Fibroblast of skin of back (primary cell): Measurements from ENCODE around the gene CDH8.
"Not testable (repeated sequence)": the region's sequence is repeated elsewhere in the genome, so short reads cannot be mapped to it uniquely, and the experiment has no call there.

Experiments used
- DNase-seq: peaks from one replicate; pipeline ENCODE4 v3.0.0-alpha.2; 2013

The CDH8 gene

DNA sequence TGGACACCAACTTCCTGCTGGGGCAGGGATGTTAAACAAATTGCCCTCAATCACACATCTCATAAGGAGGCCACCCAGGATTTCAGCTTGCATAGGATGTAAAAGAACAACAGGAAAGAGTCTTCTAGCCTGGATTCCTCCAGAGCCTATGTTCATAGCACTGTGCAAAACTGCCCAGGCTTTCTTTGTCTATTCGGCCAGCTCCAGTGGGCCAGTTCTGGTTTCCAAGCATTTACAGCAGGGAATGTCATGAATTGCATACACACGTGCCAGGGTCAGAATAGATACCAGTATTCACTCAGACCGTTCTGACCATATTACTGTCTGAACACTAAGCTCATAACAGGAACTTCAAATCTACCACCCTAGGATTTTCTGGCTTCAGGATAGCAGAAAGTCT, 273.2 kb downstream of the CDH8 start:
- no peak for DNase-seq

DNA sequence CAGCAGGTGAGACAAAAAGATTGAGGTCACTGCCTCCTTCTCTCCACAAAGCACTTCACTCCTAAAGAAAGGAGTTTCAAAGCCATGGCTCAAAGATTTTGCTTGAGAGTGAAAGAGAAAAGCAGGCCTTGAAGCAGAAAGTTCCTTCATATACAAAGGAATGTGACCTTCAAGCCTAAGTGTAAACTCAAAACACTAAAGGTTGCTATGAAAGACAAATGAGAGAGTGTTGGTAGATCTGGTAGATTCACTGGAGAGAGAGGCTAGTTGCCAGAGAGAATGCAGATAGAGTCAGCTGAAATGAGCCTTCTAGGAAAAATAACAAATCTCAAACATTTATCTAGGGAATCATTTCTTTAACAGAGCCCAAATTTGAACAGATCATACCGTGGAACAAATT, 305.2 kb downstream of the CDH8 start:
- DNase-seq: no peak

DNA sequence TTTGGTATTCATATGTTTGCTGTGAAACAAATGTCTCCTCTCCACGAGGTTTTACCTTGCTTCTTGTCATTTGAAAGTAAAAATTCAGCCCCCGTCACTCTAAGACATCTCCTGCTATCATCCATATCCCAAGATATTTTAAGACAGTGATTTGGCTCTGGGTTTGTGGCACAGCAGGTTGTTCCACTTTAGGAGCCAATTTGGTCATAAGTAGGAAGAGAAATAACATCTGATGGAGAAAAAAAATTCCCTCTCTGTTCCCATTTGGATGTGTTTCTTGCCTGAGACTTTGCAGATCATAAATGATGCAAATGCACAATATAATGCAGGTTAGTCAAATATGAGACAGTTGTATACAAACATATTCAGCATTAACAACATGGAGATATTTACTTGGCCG, 309.5 kb downstream of the CDH8 start:
- no peak for DNase-seq

DNA sequence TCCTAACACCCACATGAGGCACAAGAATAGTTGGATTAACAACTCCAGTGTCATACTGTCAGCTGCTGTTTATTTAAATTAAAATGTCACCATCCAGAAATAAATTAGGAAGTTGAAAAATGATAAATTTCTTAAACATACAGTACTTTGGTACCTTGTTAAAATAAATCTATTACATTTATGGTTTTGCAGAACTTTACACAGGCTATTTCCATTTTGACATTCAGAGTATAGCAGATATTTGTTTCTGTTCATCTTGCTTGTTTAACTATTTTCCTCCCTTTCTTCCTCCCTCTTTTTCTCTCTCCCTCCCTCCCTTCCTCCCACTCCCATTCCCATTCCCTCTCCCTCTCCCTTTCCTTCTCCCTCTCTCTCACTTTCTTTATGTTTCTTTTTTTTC, 310.1 kb downstream of the CDH8 start:
- DNase-seq: no peak

DNA sequence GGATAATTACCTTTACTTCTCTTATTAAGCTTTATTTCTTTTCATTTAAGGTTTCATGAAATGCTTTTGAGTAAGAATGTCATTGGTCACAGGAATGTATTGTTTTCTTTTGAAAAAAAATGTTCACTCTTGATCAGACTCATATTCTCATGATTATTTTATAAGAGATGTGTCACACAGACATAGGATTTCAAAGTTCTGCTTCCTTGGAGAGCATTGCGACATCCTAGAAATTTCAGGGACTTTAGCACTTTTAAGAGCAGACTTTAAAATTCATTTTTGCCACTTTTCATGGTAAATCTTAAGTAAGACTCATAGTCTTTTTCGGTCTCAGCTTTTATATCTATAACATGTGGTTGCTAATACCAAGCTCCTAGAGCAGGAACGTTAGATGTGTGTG, 314.7 kb downstream of the CDH8 start:
- DNase-seq: peak; percentile 64

DNA sequence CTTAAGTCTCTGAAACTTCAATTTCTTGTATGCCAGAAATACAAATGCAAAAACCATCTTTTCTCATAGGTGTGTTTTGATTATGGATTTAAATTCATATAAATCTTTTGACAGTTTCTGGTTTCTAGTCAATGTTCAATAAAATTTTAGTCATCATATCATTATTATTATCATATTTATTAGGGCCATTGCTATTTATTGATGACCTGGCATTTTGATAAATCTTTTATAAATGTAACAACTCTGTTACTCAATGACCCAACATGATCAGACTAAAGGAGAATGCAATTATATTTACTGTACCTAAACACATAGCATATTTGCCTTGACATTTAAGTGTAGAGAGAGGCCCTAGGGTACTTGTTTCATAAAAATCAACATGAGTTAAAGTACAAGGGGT, 320.8 kb downstream of the CDH8 start:
- no peak for DNase-seq

DNA sequence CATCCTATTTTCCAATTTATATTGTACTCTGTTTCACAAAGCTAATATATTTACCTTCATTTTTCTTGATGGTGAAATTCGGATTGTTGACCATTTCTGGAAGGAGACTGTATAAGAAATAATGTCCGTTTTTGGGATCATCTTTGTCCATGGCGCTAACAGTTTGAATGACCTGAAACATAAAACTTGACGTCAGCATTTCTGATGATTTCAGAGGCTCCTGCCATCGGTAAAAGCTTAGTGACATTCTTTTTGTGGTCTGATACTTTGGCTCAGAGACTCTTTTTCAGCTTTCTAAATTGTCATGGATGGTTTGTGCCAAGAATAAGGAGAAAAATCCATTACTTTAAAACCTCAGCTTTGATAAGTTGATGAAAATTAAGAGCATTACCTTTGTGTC, 322.5 kb downstream of the CDH8 start:
- DNase-seq: no peak

DNA sequence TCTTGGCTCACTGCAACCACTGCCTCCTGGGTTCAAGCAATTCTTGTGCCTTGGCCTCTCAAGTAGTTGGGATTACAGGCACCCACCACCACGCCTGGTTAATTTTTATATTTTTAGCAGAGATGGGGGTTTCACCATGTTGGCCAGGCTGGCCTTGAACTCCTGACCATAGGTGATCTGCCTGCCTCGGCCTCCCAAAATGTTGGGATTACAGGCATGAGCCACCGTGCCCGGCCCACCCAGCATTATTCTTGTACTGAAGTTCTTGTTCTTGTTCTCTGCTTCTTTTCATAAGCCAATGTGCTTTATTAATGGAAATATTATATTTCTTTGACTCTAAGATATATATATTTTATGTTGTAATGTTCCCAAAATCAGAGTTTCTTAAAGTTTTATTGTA, 336.6 kb downstream of the CDH8 start:
- not testable (repeated sequence) for DNase-seq

DNA sequence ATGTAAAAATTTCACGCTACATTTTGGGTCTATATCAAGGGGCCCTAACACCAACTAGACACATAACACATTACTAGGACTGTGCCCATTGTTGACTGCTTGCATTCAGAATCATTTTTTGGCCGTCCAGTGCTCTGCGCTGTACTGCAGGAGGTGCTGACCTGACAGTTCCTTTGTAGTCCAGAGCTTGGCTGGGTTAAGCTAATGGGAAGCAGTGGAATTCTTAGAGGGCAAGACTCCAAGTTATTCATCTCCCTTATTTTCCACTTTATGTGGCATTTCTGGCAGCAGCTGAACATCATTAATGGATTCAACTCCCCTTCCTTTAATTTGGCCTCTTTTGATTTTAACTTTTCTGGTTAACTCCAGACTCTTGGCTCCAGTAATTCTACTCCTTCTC, 351.7 kb downstream of the CDH8 start:
- no peak for DNase-seq

DNA sequence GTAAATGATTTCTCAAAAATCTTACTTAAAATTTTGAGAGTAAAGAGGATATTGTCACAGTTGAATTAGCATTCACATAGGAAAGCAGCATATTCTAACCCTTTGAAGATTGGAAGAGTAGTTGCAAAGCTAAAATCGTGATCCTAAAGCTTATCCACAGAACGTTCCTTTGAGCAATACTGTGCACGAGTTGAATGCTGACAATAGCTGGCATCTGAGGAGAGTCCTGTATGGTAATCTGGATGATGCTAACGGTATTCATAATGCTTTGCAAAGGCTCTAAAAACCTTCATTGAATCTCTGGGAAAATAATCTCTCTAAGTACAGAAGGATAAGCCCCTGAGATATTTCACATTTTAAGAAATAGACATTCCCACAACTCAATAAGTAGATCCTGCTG, 354.6 kb downstream of the CDH8 start:
- no peak for DNase-seq

DNA sequence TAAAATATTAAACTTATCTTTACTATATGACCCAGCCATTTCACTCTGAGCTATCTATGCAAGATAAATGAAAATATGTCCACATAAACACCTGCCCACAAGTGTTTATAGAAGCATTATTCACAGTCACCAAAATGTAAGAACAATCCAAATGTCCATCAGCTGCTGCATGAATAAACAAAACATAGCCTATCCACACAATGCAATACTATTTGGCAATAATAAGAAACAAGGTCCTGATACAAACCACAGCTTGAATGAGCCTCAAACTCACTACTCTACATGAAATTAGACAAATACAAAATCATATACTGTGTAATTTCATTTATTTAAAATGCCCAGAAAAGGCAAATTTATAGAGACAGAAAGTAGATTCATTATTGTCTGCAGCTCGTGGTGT, 355.1 kb downstream of the CDH8 start:
- DNase-seq: no peak

DNA sequence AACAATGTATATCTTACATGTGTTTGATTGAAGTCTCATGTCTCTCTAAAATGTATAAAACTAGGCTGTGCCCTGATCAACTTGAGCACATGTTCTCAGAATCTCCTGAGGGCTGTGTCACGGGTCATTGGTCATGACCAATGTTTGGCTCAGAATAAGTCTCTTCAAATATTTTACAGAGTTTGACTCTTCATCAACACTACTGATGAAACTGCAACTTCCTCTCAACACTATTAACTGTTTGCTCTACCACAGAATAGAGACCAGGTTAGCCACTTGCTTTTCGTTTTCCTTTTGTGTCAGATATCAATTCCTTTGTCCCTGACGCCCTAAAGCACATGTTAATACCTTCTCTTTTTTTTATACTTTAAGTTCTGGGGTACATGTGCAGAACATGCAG, 358.1 kb downstream of the CDH8 start:
- DNase-seq: no peak

DNA sequence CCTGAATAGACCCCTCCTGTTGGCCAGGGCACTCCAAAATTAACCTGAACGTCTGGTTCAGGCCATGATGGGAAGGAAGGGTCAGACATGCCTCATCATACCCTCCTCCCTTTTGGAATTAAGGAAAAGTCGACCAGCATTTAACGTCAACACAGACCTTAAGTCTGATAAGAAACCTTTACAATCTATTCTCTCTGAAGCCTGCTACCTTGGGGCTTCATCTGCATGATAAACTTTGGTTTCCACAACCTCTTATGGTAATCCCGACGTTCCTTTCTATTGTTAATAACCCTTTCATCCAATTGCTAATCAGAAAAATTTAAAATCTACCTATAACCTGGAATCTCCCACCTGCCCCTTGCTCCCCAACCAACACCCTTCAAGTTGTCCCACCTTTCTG, 358.5 kb downstream of the CDH8 start:
- no peak for DNase-seq

DNA sequence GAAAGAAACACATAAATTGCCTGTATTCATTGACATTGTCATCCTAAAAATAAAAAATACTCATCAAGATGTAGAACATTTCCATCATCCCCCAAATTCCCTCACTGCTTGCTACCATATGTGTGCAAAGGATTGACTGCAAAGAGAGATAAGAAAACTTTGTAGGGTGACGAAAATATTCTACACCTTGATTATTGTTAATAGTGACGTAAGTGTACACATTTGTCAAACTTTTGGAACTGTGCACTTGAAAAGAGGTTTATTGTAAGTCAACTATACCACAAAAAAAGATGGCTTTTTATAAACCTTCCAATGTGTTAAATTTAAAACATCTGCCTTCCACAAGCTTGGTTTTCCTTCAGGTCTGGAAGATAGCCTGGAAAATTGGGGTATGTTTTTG, 359.5 kb downstream of the CDH8 start:
- no peak for DNase-seq

DNA sequence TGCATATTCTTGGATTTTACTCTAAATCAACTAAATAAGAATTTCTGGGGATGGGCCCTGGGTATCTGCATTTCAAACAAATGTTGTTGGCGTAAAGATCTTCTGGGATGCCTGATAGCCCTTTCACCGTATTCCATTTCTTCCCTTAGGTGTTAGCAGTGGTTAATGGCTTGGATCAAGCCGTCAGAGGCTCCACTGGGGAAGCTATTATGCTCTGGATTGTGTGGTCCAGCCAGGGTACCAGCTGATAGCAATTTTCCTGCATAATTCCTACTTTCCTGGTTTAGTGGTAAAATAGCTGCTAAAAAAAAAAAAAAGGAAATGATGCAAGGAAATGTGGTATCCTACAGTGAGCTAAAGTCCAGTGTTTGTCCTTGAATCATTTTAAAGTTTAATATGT, 365.1 kb downstream of the CDH8 start:
- no peak for DNase-seq

DNA sequence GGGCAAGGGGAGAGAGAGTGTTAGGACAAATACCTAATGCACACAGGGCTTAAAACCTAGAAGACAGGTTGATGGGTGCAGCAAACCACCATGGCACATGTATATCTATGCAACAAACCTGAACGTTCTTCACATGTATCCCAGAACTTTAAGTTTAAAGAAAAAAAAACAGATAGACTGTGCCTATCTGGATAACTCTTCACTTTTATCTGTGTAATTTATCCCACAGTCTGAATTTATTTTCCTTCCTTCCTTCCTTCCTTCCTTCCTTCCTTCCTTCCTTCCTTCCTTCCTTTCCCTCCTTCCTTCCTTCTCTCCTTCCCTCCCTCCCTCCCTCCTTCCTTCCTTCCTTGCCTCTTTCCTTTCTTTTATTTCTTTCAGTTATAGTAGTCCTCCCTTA, 370.7 kb downstream of the CDH8 start:
- no peak for DNase-seq

DNA sequence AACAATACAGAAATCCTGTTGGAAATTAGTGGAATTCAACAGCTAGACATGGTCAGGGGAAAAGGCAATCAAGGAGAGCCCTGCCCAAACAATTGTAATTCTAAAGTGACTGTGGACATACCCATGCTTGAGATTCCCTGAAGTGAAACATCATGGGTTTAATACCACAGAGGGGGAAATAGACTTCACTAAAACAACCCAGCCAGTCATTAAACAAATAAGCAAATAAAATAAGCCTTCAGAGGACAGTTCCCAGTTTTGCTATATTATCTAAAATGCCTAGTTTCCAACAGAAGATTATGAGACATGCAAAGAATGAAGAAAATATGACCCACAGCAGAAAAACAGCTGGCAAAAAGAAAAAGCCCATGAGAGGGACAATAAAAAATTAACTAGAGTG, 376.3 kb downstream of the CDH8 start:
- DNase-seq: peak; percentile 57

DNA sequence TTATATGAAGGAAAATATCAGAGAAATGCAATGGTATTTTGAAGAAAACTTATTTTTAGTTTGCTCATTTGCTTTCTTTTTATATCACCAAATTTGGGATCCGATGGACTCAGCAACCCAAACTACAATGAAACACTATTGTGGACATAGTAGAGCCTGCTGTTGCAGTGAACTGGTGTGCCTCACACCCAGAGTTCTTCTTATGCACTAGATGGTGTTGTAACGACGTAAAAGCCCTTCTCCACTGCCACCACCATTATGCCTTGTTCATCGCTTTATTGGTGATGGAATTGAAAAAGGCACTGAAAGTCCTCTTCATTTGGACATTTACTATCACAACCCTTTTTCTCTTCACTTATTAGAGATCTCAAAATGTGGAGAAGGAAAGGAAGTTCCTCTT, 381.3 kb downstream of the CDH8 start:
- DNase-seq: no peak

DNA sequence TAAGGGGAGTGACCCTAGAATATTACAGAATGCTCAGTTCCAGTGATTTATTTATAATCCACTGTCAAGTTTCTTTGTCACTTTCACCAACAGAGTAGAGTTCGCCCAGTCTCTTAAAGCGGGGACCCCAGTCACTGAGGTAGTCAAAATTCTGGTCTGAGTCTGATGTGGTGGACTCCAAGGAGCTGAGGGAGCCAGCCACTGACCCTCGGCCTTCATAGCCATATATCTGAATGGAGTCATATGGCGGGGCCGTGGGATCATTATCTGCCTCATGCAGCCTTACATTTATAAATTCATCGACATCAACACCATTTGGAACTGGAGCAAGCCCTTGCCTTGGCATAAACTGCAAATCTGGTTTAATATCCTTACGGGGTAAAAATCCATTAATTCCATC, 382.7 kb downstream of the CDH8 start:
- DNase-seq: no peak

DNA sequence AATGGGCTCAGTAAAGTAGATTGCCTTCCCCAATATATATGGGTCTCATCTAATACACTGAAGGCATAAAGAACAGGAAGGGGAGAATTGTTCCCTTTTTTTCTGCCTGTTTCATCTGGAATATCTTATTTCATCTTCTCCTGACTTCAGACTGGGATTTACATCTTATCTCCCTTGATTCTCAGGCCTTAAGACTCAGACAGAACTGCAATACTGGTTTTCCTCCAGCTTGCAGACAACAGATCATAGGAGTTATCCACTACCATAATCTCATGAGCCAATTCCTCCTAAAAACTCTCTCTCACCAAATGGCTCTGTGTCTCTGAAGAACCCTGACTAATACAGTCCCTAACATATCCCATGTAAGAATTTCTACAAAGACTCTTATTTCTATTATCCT, 390.7 kb downstream of the CDH8 start:
- DNase-seq: no peak

DNA sequence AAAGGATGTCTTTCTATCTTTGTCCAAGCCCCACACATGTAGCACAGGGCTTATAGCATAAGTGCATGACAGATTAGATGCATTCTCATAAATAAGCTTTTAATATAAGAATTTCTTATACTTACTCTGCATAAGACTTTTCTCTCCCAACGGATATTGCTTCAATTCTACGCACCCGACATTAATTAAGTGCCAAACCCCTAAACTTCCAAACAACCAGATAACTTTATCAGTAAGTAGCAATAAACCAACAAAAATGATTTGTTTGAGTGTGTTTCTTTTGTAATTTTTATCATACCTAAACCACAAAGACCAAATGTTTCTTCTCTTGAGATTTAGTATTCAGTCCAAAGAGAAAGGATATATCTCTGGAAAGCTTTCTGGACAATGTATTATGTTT, 391.5 kb downstream of the CDH8 start:
- DNase-seq: no peak

DNA sequence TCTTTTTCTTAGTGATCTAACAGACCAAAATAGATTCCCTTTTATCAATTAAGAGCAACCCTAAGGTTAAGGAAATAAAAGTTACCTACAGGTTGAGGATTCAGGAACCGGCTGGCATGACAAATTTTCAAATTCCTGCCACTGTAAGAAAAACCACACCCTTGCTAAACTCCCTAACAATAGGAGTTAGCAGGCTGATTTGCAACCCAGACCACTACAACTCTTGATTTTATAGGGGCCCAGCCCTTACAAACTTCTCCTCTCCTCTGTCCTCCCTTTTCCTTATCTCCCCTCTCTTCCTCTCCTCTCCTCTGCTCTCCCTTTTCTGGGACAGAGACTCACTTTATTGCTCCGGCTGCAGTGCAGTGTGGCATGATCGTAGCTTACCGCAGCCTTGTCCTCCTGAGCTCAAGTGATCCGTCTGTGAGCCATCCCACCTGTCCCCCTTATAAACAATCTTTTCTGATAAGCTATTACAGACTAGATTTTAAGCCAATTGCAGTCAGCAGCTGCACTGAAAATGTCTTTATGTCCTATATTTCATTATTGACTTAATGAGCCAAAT, 418.9 kb downstream of the CDH8 start:
- DNase-seq: no peak

DNA sequence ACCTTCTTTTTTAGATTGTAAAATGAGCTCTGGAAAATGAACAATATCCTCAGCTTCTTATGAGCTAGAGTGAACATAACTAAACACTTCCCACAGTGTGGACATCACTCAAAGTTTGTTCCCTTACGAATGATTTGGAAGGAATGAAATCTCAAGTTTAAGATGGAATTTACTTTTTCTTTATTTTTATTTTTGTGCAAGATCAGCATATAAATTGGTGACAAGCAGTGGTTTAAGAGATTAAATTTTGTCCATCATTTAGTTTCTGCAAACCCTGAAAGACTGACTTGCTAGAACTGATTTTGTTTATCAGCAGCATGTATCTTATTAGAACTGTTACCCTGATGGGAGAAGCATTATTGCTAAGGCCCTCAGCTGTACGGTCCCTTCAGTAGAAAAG, 420.1 kb downstream of the CDH8 start:
- DNase-seq: no peak

DNA sequence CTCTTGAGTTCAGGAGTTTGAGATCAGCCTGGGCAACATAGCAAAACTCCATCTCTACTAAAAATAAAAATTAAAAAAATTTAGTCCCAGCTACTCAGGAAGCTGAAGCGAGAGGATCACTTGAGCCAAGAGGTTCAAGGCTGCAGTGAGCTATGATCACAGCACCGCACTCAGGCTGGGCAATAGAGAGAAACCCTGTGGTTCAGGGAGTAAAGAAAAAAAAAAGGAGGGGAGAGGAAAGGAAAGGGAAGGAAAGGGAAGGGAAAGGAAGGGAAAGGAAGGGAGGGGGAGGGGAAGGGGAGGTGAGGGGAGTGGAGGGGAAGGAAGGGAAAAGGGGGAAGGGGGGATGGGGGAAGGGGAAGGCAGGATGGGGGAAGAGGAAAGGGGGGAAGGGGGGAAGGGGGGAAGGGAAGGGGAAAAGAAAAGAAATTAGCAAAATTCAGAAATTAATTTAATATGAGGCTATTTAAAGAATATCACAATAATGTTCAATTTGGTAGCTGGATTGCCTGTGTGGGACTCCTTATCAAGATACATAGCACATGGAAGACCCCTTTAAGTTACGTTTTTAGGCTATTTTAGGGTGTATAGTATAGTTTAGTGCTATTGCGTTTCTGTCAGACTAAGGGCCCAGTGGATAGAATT, 424.3 kb downstream of the CDH8 start:
- no peak for DNase-seq

DNA sequence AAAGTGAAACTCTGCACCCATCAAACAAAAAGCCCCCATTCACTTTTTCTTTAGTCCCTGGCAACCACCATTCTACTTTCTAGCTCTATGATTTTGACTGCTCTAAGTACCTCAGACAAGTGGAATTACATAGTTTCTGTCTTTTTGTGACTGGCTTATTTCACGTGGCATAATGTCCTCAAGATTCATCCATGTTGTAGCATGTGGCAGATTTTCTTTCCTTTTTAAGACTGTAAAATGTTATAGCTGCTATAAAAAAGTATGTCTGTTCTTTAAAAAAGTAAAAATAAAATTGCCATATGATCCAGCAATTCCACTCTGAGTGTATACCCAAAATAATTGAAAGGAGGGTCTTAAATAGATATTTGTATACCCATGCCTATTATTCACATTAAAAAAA, 429.7 kb downstream of the CDH8 start:
- no peak for DNase-seq
